ENCODE measurements around the gene CXCL13. TPM values are rescaled to one million over a fixed set of nuclear protein-coding genes. Genes with fewer than 3 reads are reported as not detected.

Gene CXCL13
- total RNA-seq, 3 donors from 2014 or later (not counting 1 experiment from before 2014, with no cell fraction given) = not detected

GRCh38 chr4:77599378-77599777, 6.2 kb upstream of the CXCL13 start:
- Mint-ChIP-seq H3K4me3 (no peak overlapping the region), H3K36me3 (no peaks in the 10 kb centered on the region), H3K27ac (no peak overlapping the region), H3K27me3 (ENCODE audit: low read depth in 2 of 2) (peaks cover 10 to 18% of the 10 kb centered on the region in 2 donors), H3K4me1 (peaks cover 10% of the 10 kb centered on the region in 2 donors), H3K9me3 (no peaks in the 10 kb centered on the region)
- Histone ChIP-seq H3K9me3 (ENCODE audit: control insufficient read depth, insufficient read depth, low read length) (no peaks in the 10 kb centered on the region), H3K27ac (ENCODE audit: low read length) (no peak overlapping the region), H3K4me1 (ENCODE audit: control insufficient read depth, insufficient read depth, low read length) (no peaks in the 10 kb centered on the region), H3K27me3 (ENCODE audit: control insufficient read depth, insufficient read depth, low read length) (no peaks in the 10 kb centered on the region), H3K4me3 (ENCODE audit: low read length) (no peak overlapping the region), H3K36me3 (ENCODE audit: control insufficient read depth, insufficient read depth, low read length) (no peaks in the 10 kb centered on the region)
- peak in 1 of 2 donors; percentile 23 for DNase-seq
- ATAC-seq = no peak
- intact Hi-C loops (cut with micrococcal nuclease) = no loop called here
- WGBS (ENCODE audit: insufficient coverage) = 66% methylated on average over 2 of the region's 2 CpGs
- no peak for TF ChIP-seq CTCF (IDR thresholded peaks at IDR 0.05)

- Histone ChIP-seq H3K27me3 (ENCODE audit: control insufficient read depth, insufficient read depth, low read length) (no peaks in the 10 kb centered on the region), H3K4me3 (ENCODE audit: low read length) (no peak overlapping the region), H3K9me3 (ENCODE audit: control insufficient read depth, insufficient read depth, low read length) (no peaks in the 10 kb centered on the region), H3K36me3 (ENCODE audit: control insufficient read depth, insufficient read depth, low read length) (no peaks in the 10 kb centered on the region), H3K27ac (ENCODE audit: low read length) (no peak overlapping the region), H3K4me1 (ENCODE audit: control insufficient read depth, insufficient read depth, low read length) (no peaks in the 10 kb centered on the region)
- ATAC-seq = peak in 2 of 3 donors; percentile 53 to 73
- WGBS (ENCODE audit: insufficient coverage) = 64% methylated on average over 3 of the region's 6 CpGs
- intact Hi-C loops (cut with micrococcal nuclease) = loop anchor here (1.0 to 5.0 kb wide), 2 partner anchors 215 to 358 kb away; no protein-coding TSS in a partner anchor
- Mint-ChIP-seq H3K27me3 (ENCODE audit: low read depth in 2 of 2) (peaks cover 9 to 18% of the 10 kb centered on the region in 2 donors), H3K36me3 (no peaks in the 10 kb centered on the region), H3K4me1 (peaks cover 2% of the 10 kb centered on the region in 2 donors), H3K9me3 (no peaks in the 10 kb centered on the region), H3K27ac (no peak overlapping the region), H3K4me3 (no peak overlapping the region)
- TF ChIP-seq CTCF (IDR thresholded peaks at IDR 0.05) = peak; percentile 75
- peak in 1 of 2 donors; percentile 56 for DNase-seq
Observed at GRCh38 chr4:77600521-77601451, 4.8 kb upstream of the CXCL13 start.

GRCh38 chr4:77601614-77602187, 3.9 kb upstream of the CXCL13 start:
- no peaks in the 10 kb centered on the region for H3K9me3 ChIP-seq (ENCODE audit: control insufficient read depth, insufficient read depth, low read length)
- no peaks in the 10 kb centered on the region for H3K27me3 ChIP-seq (ENCODE audit: control insufficient read depth, insufficient read depth, low read length)
- no peak overlapping the region for H3K4me3 ChIP-seq (ENCODE audit: low read length)
- Mint-ChIP-seq H3K4me1 (no peaks in the 10 kb centered on the region), H3K27ac (no peak overlapping the region), H3K4me3 (no peak overlapping the region), H3K36me3 (no peaks in the 10 kb centered on the region), H3K9me3 (no peaks in the 10 kb centered on the region), H3K27me3 (ENCODE audit: low read depth in 2 of 2) (peaks cover 8 to 18% of the 10 kb centered on the region in 2 donors)
- H3K36me3 ChIP-seq (ENCODE audit: control insufficient read depth, insufficient read depth, low read length) = no peaks in the 10 kb centered on the region
- no peak overlapping the region for H3K27ac ChIP-seq (ENCODE audit: low read length)
- ATAC-seq (no peak), DNase-seq (no peak)
- intact Hi-C loops (cut with micrococcal nuclease) = loop anchor here (1.0 to 5.0 kb wide), 2 partner anchors 216 to 359 kb away; no protein-coding TSS in a partner anchor
- WGBS (ENCODE audit: insufficient coverage) = 85% methylated on average over 4 of the region's 4 CpGs
- no peaks in the 10 kb centered on the region for H3K4me1 ChIP-seq (ENCODE audit: control insufficient read depth, insufficient read depth, low read length)
- no peak for TF ChIP-seq CTCF (IDR thresholded peaks at IDR 0.05)
